Esophagus muscularis mucosa (tissue), 4 donors: ENCODE measurements around the gene TRIP13. TPM values are rescaled to one million over a fixed set of nuclear protein-coding genes. Genes with fewer than 3 reads are reported as not detected.

ENCODE experiments used
- DNase-seq: peaks from one replicate; pipeline ENCODE4 v3.0.0-alpha.2; 2017; ENCODE audit errors: extremely low spot score
- H3K27ac ChIP-seq, 4 donors: fragments of 200-600 bp; sonication (generic); replicated peaks in 1 of 4; 1 replicate in 3 of 4; 2 replicates in 1 of 4; pipeline ENCODE4 v1.5.1; 2016 to 2019; ENCODE audit warnings: mild to moderate bottlenecking in 1 of 4
- H3K27me3 ChIP-seq, 4 donors: fragments of 200-600 bp; sonication (generic); one replicate each; pipeline versions ENCODE4 v1.5.1 to v1.6.0; 2016 to 2019
- H3K36me3 ChIP-seq, 4 donors: fragments of 200-600 bp; sonication (generic); one replicate each; pipeline ENCODE4 v1.5.1; 2016 to 2019
- H3K4me1 ChIP-seq, 4 donors: fragments of 200-600 bp; sonication (generic); one replicate each; pipeline ENCODE4 v1.5.1; 2016 to 2019
- H3K4me3 ChIP-seq, 4 donors: fragments of 200-600 bp; sonication (generic); 1 replicate in 2 of 4; 2 replicates in 2 of 4; pipeline ENCODE4 v1.5.1; 2016 to 2019; ENCODE audit warnings: mild to moderate bottlenecking in 4 of 4, moderate library complexity in 1 of 4
- H3K9me3 ChIP-seq, 4 donors: fragments of 200-600 bp; sonication (generic); 1 replicate in 3 of 4; 2 replicates in 1 of 4; pipeline ENCODE4 v1.5.1; 2016 to 2019
- EP300 ChIP-seq: sonication (generic); formaldehyde crosslinking; IDR thresholded peaks from one replicate; pipeline ENCODE4 v1.6.1; 2017; ENCODE audit warnings: antibody characterized with exemption
- POLR2A ChIP-seq: fragments of 450-650 bp; IDR thresholded peaks from one replicate; pipeline ENCODE4 v1.6.1; 2017; ENCODE audit warnings: antibody characterized with exemption, moderate library complexity, mild to moderate bottlenecking, low read depth
- POLR2AphosphoS5 ChIP-seq, 2 donors: sonication (generic); formaldehyde crosslinking; IDR thresholded peaks; one replicate each; pipeline ENCODE4 v1.6.1; 2017; ENCODE audit warnings: antibody characterized with exemption in 2 of 2
- WGBS: methylation state at CpG from one replicate; pipeline ENCODE4 v1.1.5; 2018; 5-methylcytosine and 5-hydroxymethylcytosine counted together
- intact Hi-C: fragments of 100-400 bp; cut with DNase I; formaldehyde crosslinking; loops from one replicate; pipeline ENCODE4 v1.15.1; 2023
- total RNA-seq, 4 donors: library from RNA; depleted of rRNA; stranded (reverse); fragments of >200 nt; gene quantifications; one replicate each; pipeline versions ENCODE4 v1.1.0 to v1.2.1, GENCODE V29; 2016
- TF ChIP-seq, protein P1 (sequence below), 3 experiments: fragments of 200-600 bp in 2 of 3; fragments of 450-650 bp in 1 of 3; sonication (generic) in 2 of 3; IDR thresholded peaks; one replicate each; pipeline ENCODE4 v1.5.1; 2017 to 2019; ENCODE audit warnings: antibody characterized with exemption in 3 of 3, mild to moderate bottlenecking in 2 of 3, moderate library complexity in 1 of 3

Gene TRIP13
- total RNA-seq, 4 donors from 2014 or later = 0.65 to 0.92 (median 0.66) TPM; not detected in 1

DNA sequence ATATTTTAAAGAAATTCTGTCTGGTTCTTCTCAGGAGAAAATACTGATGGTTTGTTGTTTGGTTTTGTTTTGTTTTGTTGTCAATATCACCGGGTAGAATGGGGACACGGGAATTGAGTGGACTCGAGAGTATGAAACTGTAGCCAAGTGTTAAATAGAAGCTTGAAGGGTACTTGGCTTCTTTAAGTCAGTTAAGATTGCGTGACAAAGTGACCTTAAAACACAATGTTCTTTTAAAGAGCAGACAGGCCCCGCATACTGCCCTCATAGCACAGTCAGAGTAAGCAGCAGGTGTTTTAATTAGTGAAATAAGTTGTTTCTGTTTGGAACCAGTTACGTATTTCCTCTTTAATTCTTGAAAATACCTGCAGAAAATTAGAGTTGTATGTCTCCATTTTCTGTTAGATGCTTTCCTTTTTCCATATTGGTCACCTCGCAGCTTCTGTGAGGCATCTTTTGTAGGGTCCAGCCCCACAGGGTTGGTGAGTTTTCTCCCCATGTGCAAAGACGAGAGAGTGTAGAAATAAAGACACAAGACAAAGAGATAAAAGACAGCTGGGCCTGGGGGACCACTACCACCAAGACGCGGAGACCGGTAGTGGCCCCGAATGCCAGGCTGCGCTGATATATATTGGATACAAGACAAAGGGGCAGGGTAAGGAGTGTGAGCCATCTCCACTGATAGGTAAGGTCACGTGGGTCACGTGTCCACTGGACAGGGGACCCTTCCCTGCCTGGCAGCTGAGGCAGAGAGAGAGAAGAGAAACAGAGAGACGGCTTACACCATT, 9.6 kb downstream of the TRIP13 start:
- Histone ChIP-seq H3K4me3 (no peak overlapping the region), H3K27me3 (no peaks in the 10 kb centered on the region), H3K4me1 (peaks cover 0 to 6% (median 5%) of the 10 kb centered on the region in 4 donors), H3K27ac (no peak overlapping the region), H3K36me3 (no peaks in the 10 kb centered on the region), H3K9me3 (no peaks in the 10 kb centered on the region)
- intact Hi-C loops = loop anchor here (5.0 to 10.0 kb wide), 2 partner anchors 230 to 458 kb away; partner anchors contain the start of gene EXOC3
- no peak for DNase-seq
- TF ChIP-seq EP300 (no peak), POLR2A (no peak), POLR2AphosphoS5 (IDR thresholded peaks at IDR 0.05) (no peak)
- TF ChIP-seq, protein P1, sequence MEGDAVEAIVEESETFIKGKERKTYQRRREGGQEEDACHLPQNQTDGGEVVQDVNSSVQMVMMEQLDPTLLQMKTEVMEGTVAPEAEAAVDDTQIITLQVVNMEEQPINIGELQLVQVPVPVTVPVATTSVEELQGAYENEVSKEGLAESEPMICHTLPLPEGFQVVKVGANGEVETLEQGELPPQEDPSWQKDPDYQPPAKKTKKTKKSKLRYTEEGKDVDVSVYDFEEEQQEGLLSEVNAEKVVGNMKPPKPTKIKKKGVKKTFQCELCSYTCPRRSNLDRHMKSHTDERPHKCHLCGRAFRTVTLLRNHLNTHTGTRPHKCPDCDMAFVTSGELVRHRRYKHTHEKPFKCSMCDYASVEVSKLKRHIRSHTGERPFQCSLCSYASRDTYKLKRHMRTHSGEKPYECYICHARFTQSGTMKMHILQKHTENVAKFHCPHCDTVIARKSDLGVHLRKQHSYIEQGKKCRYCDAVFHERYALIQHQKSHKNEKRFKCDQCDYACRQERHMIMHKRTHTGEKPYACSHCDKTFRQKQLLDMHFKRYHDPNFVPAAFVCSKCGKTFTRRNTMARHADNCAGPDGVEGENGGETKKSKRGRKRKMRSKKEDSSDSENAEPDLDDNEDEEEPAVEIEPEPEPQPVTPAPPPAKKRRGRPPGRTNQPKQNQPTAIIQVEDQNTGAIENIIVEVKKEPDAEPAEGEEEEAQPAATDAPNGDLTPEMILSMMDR (IDR thresholded peaks at IDR 0.05) = no peak
- 85% methylated on average over 16 of the region's 16 CpGs for WGBS

DNA sequence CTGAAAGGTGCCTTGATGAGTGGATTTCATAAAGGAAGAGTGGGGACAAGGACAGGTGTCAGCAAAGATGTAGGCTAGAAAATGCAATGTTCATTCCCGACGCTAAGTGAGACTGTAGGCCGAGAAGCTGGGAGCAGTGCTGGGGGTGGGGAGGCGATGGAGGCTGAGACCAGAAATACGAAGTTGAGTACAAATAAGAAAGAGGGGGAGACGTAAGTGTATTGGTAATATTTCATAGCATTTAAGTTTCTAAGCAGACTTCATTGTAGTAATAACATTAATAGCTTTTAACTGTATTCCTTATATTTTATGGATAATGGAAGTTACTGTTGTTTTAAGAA, 11.0 kb downstream of the TRIP13 start:
- DNase-seq = no peak
- TF ChIP-seq, protein P1 (IDR thresholded peaks at IDR 0.05) = no peak
- TF ChIP-seq POLR2A = no peak
- no peak for TF ChIP-seq POLR2AphosphoS5 (IDR thresholded peaks at IDR 0.05)
- no peak for TF ChIP-seq EP300
- Histone ChIP-seq H3K36me3 (no peaks in the 10 kb centered on the region), H3K27ac (no peak overlapping the region), H3K4me1 (peaks cover 0 to 6% (median 5%) of the 10 kb centered on the region in 4 donors), H3K27me3 (no peaks in the 10 kb centered on the region), H3K4me3 (no peak overlapping the region), H3K9me3 (no peaks in the 10 kb centered on the region)
- 93% methylated on average over 6 of the region's 6 CpGs for WGBS
- intact Hi-C loops = loop anchor here (5.0 to 10.0 kb wide), 2 partner anchors 231 to 459 kb away; partner anchors contain the start of gene EXOC3

DNA sequence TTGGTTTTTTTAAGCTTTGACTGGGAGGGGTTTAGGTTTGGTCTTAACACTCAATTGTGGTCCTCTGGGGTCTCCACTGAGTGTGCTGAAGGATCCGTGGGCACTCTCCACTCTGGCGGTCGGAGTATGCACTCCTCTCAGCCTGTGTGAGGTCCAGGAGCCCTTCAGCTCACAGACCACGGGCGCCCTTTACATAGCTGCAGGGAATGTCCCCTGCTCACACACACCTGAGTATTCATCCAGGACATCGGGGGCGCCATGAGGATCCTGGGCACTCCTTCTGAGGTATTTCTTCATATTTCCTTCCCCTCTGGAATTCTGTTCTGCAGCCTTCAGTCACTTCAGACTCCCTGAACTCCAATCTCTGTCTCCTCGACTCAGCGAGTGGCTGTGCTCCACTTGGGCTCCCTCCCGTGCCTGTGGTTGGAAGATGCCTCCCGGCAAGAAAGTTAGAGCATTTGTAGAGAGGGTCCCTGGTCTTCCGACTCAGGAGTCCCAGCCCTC, 12.5 kb downstream of the TRIP13 start:
- Histone ChIP-seq H3K27me3 (no peaks in the 10 kb centered on the region), H3K27ac (no peak overlapping the region), H3K4me3 (no peak overlapping the region), H3K36me3 (peaks cover 0 to 4% (median 0%) of the 10 kb centered on the region in 4 donors), H3K4me1 (peaks cover 0 to 6% (median 5%) of the 10 kb centered on the region in 4 donors), H3K9me3 (no peaks in the 10 kb centered on the region)
- TF ChIP-seq, protein P1 (IDR thresholded peaks at IDR 0.05) = no peak
- TF ChIP-seq POLR2AphosphoS5 (IDR thresholded peaks at IDR 0.05) (no peak), POLR2A (no peak), EP300 (no peak)
- 99% methylated on average over 10 of the region's 12 CpGs for WGBS
- DNase-seq = no peak
- intact Hi-C loops = loop anchor here (10.0 kb wide), 1 partner anchor 460 kb away; the partner anchor contains the start of gene EXOC3

DNA sequence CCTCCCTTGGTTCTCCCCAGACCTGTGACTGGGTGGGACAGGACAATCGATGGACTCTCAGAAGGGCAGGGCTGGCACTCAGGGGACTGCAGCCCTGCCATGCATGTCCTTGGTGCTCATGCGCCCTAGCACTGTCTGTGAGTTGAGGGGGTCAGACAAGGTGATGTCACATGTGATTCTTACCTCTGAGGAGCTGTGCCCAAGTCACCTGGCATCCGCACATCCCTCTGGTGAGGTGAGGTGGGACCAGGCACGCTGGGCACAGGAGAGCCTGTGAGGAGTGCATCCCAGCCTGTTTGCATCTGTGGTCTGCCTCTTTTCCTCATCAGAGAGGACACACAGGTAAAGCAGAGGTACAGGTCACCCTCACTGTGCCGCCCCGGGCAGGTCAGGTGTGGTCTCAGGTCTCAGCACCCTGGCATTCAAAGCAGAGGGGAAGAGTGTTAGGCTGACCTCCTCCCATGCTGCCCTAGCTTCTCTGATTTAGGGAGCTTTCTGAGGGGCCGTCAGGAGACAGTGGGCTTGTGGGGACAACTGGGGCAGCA, 14.8 kb downstream of the TRIP13 start:
- 92% methylated on average over 5 of the region's 7 CpGs for whole genome bisulfite sequencing
- no peak for DNase-seq
- Histone ChIP-seq H3K36me3 (peaks cover 0 to 4% (median 0%) of the 10 kb centered on the region in 4 donors), H3K27me3 (no peaks in the 10 kb centered on the region), H3K4me3 (no peak overlapping the region), H3K9me3 (no peaks in the 10 kb centered on the region), H3K27ac (no peak overlapping the region), H3K4me1 (peaks cover 0 to 6% (median 5%) of the 10 kb centered on the region in 4 donors)
- TF ChIP-seq, protein P1 (IDR thresholded peaks at IDR 0.05) = no peak
- TF ChIP-seq EP300 = no peak
- TF ChIP-seq POLR2A = no peak
- no peak for TF ChIP-seq POLR2AphosphoS5 (IDR thresholded peaks at IDR 0.05)
- intact Hi-C loops = loop anchor here (10.0 kb wide), 1 partner anchor 463 kb away; the partner anchor contains the start of gene EXOC3
